Osteoblast (primary cell): ENCODE data around the gene NMD3. TPM values are rescaled to one million over a fixed set of nuclear protein-coding genes. Genes with fewer than 3 reads are reported as not detected.

Experiments used
- DNase-seq: peaks from one replicate; pipeline ENCODE4 v3.0.0; 2011; ENCODE audit warnings: low spot score, mixed read lengths; ENCODE audit not compliant: insufficient read length; ENCODE audit errors: missing footprints
- H2AFZ ChIP-seq: 2 replicates; pipeline ENCODE4 v1.6.0; 2011; ENCODE audit warnings: mild to moderate bottlenecking, low read length
- H3K27ac ChIP-seq: 2 replicates; pipeline ENCODE4 v1.5.1; 2011; ENCODE audit warnings: mild to moderate bottlenecking, low read depth, low read length, moderate library complexity
- H3K27me3 ChIP-seq: 2 replicates; pipeline ENCODE4 v1.6.0; 2012; ENCODE audit warnings: mild to moderate bottlenecking, control low read depth, inconsistent platforms, low read length, moderate library complexity; ENCODE audit not compliant: insufficient read depth
- H3K36me3 ChIP-seq: 2 replicates; pipeline ENCODE4 v1.5.1; 2011; ENCODE audit warnings: mild to moderate bottlenecking, low read length, control low read depth, moderate library complexity; ENCODE audit not compliant: insufficient read depth
- H3K4me1 ChIP-seq: 2 replicates; pipeline ENCODE4 v1.5.1; 2011; ENCODE audit warnings: mild to moderate bottlenecking, low read length, control low read depth, moderate library complexity; ENCODE audit not compliant: insufficient read depth
- H3K4me2 ChIP-seq: 2 replicates; pipeline ENCODE4 v1.6.0; 2011; ENCODE audit warnings: mild to moderate bottlenecking, low read length; ENCODE audit not compliant: insufficient read depth
- H3K4me3 ChIP-seq: fragments of 200-600 bp; sonication (generic); 3 replicates; pipeline ENCODE4 v1.5.1; 2012; ENCODE audit warnings: mild to moderate bottlenecking, low read length, inconsistent platforms; ENCODE audit not compliant: insufficient read depth
- H3K79me2 ChIP-seq: 2 replicates; pipeline ENCODE4 v1.6.0; 2012; ENCODE audit warnings: mild to moderate bottlenecking, low read length, control low read depth, inconsistent platforms; ENCODE audit not compliant: insufficient read depth
- H3K9me3 ChIP-seq: 2 replicates; pipeline ENCODE4 v1.5.1; 2011; ENCODE audit warnings: low read depth, low read length, control low read depth
- H4K20me1 ChIP-seq: 2 replicates; pipeline ENCODE4 v1.6.0; 2012; ENCODE audit warnings: mild to moderate bottlenecking, low read length, control low read depth; ENCODE audit not compliant: insufficient read depth
- total RNA-seq: library from RNA; depleted of rRNA; stranded (reverse); fragments of >200 nt; gene quantifications from 2 replicates; pipeline ENCODE4 v1.2.3, GENCODE V29; 2012
- TF ChIP-seq, protein P1 (sequence below): IDR thresholded peaks from 2 replicates; pipeline ENCODE4 v1.5.1; 2011; ENCODE audit warnings: mild to moderate bottlenecking, low read depth, low read length, moderate library complexity; ENCODE audit errors: extremely low read depth

NMD3 gene
- total RNA-seq, 1 donor = 118 TPM

GRCh38 chr3:161230621-161231171 is 9.6 kb downstream of the NMD3 start:
- TF ChIP-seq, protein P1, sequence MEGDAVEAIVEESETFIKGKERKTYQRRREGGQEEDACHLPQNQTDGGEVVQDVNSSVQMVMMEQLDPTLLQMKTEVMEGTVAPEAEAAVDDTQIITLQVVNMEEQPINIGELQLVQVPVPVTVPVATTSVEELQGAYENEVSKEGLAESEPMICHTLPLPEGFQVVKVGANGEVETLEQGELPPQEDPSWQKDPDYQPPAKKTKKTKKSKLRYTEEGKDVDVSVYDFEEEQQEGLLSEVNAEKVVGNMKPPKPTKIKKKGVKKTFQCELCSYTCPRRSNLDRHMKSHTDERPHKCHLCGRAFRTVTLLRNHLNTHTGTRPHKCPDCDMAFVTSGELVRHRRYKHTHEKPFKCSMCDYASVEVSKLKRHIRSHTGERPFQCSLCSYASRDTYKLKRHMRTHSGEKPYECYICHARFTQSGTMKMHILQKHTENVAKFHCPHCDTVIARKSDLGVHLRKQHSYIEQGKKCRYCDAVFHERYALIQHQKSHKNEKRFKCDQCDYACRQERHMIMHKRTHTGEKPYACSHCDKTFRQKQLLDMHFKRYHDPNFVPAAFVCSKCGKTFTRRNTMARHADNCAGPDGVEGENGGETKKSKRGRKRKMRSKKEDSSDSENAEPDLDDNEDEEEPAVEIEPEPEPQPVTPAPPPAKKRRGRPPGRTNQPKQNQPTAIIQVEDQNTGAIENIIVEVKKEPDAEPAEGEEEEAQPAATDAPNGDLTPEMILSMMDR = no peak

GRCh38 chr3:161231861-161232260 is 10.8 kb downstream of the NMD3 start:
- Histone ChIP-seq H3K79me2 (peaks cover 76% of the 10 kb centered on the region), H3K4me2 (no peak overlapping the region), H3K4me3 (no peak overlapping the region), H4K20me1 (peaks cover 27% of the 10 kb centered on the region), H3K4me1 (peaks cover 3% of the 10 kb centered on the region), H3K36me3 (peaks cover 78% of the 10 kb centered on the region), H3K27ac (no peak overlapping the region), H3K27me3 (no peaks in the 10 kb centered on the region), H2AFZ (no peak overlapping the region), H3K9me3 (no peaks in the 10 kb centered on the region)
- no peak for DNase-seq
- TF ChIP-seq, protein P1 = no peak

More at GRCh38 chr3:161230621-161231171, 9.6 kb downstream of the NMD3 start:
- Histone ChIP-seq H3K4me1 (peaks cover 3% of the 10 kb centered on the region), H3K4me3 (no peak overlapping the region), H3K27ac (no peak overlapping the region), H3K79me2 (peaks cover 79% of the 10 kb centered on the region), H3K27me3 (no peaks in the 10 kb centered on the region), H3K9me3 (no peaks in the 10 kb centered on the region), H3K36me3 (peaks cover 72% of the 10 kb centered on the region), H4K20me1 (peaks cover 27% of the 10 kb centered on the region), H2AFZ (no peak overlapping the region), H3K4me2 (no peak overlapping the region)
- no peak for DNase-seq

- DNase-seq = no peak
- TF ChIP-seq, protein P1 = no peak
- no peak overlapping the region for H3K4me3 ChIP-seq
- peaks cover 73% of the 10 kb centered on the region for H3K79me2 ChIP-seq
- H3K9me3 ChIP-seq = no peaks in the 10 kb centered on the region
- peaks cover 3% of the 10 kb centered on the region for H3K4me1 ChIP-seq
- H3K4me2 ChIP-seq = no peak overlapping the region
- H2AFZ ChIP-seq = no peak overlapping the region
- peaks cover 26% of the 10 kb centered on the region for H4K20me1 ChIP-seq
- H3K27ac ChIP-seq = no peak overlapping the region
- H3K27me3 ChIP-seq = no peaks in the 10 kb centered on the region
- peaks cover 76% of the 10 kb centered on the region for H3K36me3 ChIP-seq
Observed at GRCh38 chr3:161233557-161233956, 12.4 kb downstream of the NMD3 start.

DNA sequence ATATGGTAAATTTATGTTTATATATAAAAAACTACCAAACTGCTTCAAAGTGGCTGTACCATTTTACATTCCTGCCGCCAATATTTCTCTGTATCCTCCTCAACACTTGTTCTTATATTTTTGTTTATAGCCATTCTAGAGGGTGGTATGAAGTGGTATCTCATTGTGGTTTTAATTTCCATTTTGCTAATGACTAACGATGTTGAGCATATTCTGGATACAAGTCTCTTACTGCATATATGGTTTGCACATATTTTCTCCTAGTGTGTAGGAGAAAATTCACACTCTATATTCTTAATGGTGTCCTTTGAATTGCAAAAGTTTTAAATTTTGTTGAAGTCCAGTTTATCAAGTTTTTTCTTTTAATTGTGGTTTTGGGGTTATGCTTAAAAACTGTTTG is 15.1 kb downstream of the NMD3 start:
- TF ChIP-seq, protein P1 = no peak
- Histone ChIP-seq H4K20me1 (peaks cover 9% of the 10 kb centered on the region), H2AFZ (no peak overlapping the region), H3K4me2 (no peak overlapping the region), H3K36me3 (peaks cover 83% of the 10 kb centered on the region), H3K9me3 (no peaks in the 10 kb centered on the region), H3K27ac (no peak overlapping the region), H3K79me2 (peaks cover 58% of the 10 kb centered on the region), H3K4me3 (no peak overlapping the region), H3K27me3 (no peaks in the 10 kb centered on the region), H3K4me1 (peaks cover 3% of the 10 kb centered on the region)
- DNase-seq = no peak
